H1 (cell line): Measurements from ENCODE around the gene MPPE1. TPM values are rescaled to one million over a fixed set of nuclear protein-coding genes. Genes with fewer than 3 reads are reported as not detected.

Experiments used
- CTCF ChIA-PET: fragments of 300-600 bp; sonication (Branson Sonifier 250); formaldehyde crosslinking; loops from one replicate; lab custom pipeline; 2021; ENCODE audit not compliant: partially characterized antibody; lab: Charles Lee
- POLR2A ChIA-PET: fragments of 300-600 bp; sonication (Branson Sonifier 250); formaldehyde crosslinking; loops from one replicate; lab custom pipeline; 2021; ENCODE audit warnings: inconsistent platforms; ENCODE audit not compliant: partially characterized antibody; lab: Charles Lee
- DNase-seq, 2 experiments: peaks; one replicate each; pipeline versions ENCODE4 v3.0.0 to v3.0.0-alpha.2; 2010 to 2022; ENCODE audit warnings: low spot score in 2 of 2, low read depth in 1 of 2, mixed read lengths in 1 of 2
- FAIRE-seq: peaks from 2 replicates; lab custom pipeline; 2011; peaks lifted over from hg19 to GRCh38; lab: Jason Lieb, UNC
- H2AFZ ChIP-seq: 2 replicates; pipeline ENCODE4 v1.8.1; 2012; ENCODE audit warnings: low read length, inconsistent platforms
- H2AK5ac ChIP-seq: 2 replicates; pipeline ENCODE4 v1.6.1; 2013; ENCODE audit warnings: low read depth, low read length
- H2BK120ac ChIP-seq: replicated peaks from 2 replicates; pipeline ENCODE3; 2013; ENCODE audit warnings: low read depth, low read length, inconsistent platforms
- H2BK12ac ChIP-seq: 2 replicates; pipeline ENCODE4 v1.6.1; 2013; ENCODE audit warnings: low read depth, low read length
- H2BK15ac ChIP-seq: 2 replicates; pipeline ENCODE4 v1.6.1; 2013; ENCODE audit warnings: low read length
- H2BK20ac ChIP-seq: 2 replicates; pipeline ENCODE4 v1.6.1; 2013; ENCODE audit warnings: low read length
- H2BK5ac ChIP-seq: 2 replicates; pipeline ENCODE4 v1.6.1; 2013; ENCODE audit warnings: low read depth, low read length
- H3K14ac ChIP-seq: 2 replicates; pipeline ENCODE4 v1.6.1; 2013; ENCODE audit warnings: inconsistent platforms; ENCODE audit not compliant: insufficient read length
- H3K18ac ChIP-seq: 2 replicates; pipeline ENCODE4 v1.6.1; 2013; ENCODE audit warnings: low read length; ENCODE audit errors: extremely low read depth
- H3K23ac ChIP-seq: 2 replicates; pipeline ENCODE4 v1.6.1; 2013; ENCODE audit warnings: inconsistent platforms; ENCODE audit not compliant: insufficient read length
- H3K23me2 ChIP-seq: 2 replicates; pipeline ENCODE4 v1.6.1; 2013; ENCODE audit warnings: low read depth, low read length
- H3K27ac ChIP-seq: 2 replicates; pipeline ENCODE4 v1.6.1; 2011; ENCODE audit warnings: low read depth, low read length, inconsistent platforms
- H3K27me3 ChIP-seq, 4 experiments: replicated peaks in 1 of 4; 1 replicate in 1 of 4; 2 replicates in 3 of 4; pipeline versions ENCODE4 v1.6.1 to v1.8.1; 2011 to 2013; ENCODE audit warnings: low read length in 3 of 4, mild to moderate bottlenecking in 3 of 4, inconsistent platforms in 2 of 4, mixed read lengths in 2 of 4, moderate library complexity in 1 of 4; ENCODE audit not compliant: control insufficient read depth in 3 of 4, insufficient read depth in 3 of 4; ENCODE audit errors: extremely low read depth in 1 of 4
- H3K36me3 ChIP-seq, 4 experiments: 2 replicates each; pipeline versions ENCODE4 v1.6.1 to v1.8.1; 2011 to 2013; ENCODE audit warnings: mild to moderate bottlenecking in 4 of 4, low read length in 3 of 4, moderate library complexity in 2 of 4, control low read depth in 1 of 4, inconsistent platforms in 1 of 4; ENCODE audit not compliant: insufficient read depth in 4 of 4, control insufficient read depth in 2 of 4
- H3K4ac ChIP-seq: replicated peaks from 2 replicates; pipeline ENCODE3; 2013; ENCODE audit warnings: low read length, low read depth, mixed read lengths, inconsistent platforms; ENCODE audit not compliant: insufficient read length
- H3K4me1 ChIP-seq, 4 experiments: replicated peaks in 1 of 4; 1 replicate in 1 of 4; 2 replicates in 3 of 4; pipeline versions ENCODE4 v1.6.1 to v1.8.1; 2011 to 2013; ENCODE audit warnings: low read length in 3 of 4, inconsistent platforms in 2 of 4, mixed read lengths in 1 of 4; ENCODE audit not compliant: insufficient read depth in 4 of 4, control insufficient read depth in 3 of 4
- H3K4me2 ChIP-seq, 2 experiments: 2 replicates each; pipeline versions ENCODE4 v1.6.1 to v1.8.1; 2011 to 2013; ENCODE audit warnings: low read depth in 2 of 2, low read length in 2 of 2, control low read depth in 1 of 2, inconsistent platforms in 1 of 2, mild to moderate bottlenecking in 1 of 2; ENCODE audit not compliant: insufficient read depth in 1 of 2
- H3K4me3 ChIP-seq, 4 experiments: fragments of 200-600, 300-600 bp in 1 of 4; sonication (generic), shearing (Covaris generic), sonication (Bioruptor Twin) in 1 of 4; 2 replicates each; pipeline versions ENCODE4 v1.5.1 to v1.8.1; 2011 to 2016; ENCODE audit warnings: low read length in 4 of 4, low read depth in 3 of 4, control low read depth in 2 of 4, inconsistent platforms in 2 of 4, mild to moderate bottlenecking in 2 of 4, mixed read lengths in 1 of 4, moderate library complexity in 1 of 4; ENCODE audit not compliant: insufficient read depth in 2 of 4; ENCODE audit errors: extremely low read depth in 1 of 4
- H3K56ac ChIP-seq: replicated peaks from 2 replicates; pipeline ENCODE3; 2013; ENCODE audit warnings: low read depth, mild to moderate bottlenecking, mixed read lengths, low read length, inconsistent platforms; ENCODE audit not compliant: insufficient read length
- H3K79me1 ChIP-seq: 2 replicates; pipeline ENCODE4 v1.6.1; 2013; ENCODE audit warnings: low read depth, low read length, control low read depth
- H3K79me2 ChIP-seq, 2 experiments: 2 replicates each; pipeline versions ENCODE4 v1.6.1 to v1.8.1; 2012 to 2013; ENCODE audit warnings: low read length in 2 of 2, mild to moderate bottlenecking in 2 of 2, inconsistent platforms in 1 of 2; ENCODE audit not compliant: insufficient read depth in 2 of 2, control insufficient read depth in 1 of 2
- H3K9ac ChIP-seq, 4 experiments: replicated peaks in 1 of 4; 1 replicate in 1 of 4; 2 replicates in 3 of 4; pipeline versions ENCODE4 v1.6.1 to v1.8.1; 2011 to 2013; ENCODE audit warnings: low read depth in 3 of 4, low read length in 3 of 4, control low read depth in 2 of 4, mild to moderate bottlenecking in 2 of 4, moderate library complexity in 2 of 4, inconsistent platforms in 1 of 4; ENCODE audit errors: extremely low read depth in 1 of 4
- H3K9me3 ChIP-seq, 2 experiments: 2 replicates each; pipeline versions ENCODE4 v1.6.1 to v1.8.1; 2012 to 2013; ENCODE audit warnings: mild to moderate bottlenecking in 2 of 2, moderate library complexity in 2 of 2, control low read depth in 1 of 2, inconsistent platforms in 1 of 2, low read depth in 1 of 2, low read length in 1 of 2, mixed read lengths in 1 of 2; ENCODE audit not compliant: insufficient read depth in 2 of 2
- H4K20me1 ChIP-seq, 2 experiments: replicated peaks in 1 of 2; 2 replicates each; pipeline versions ENCODE3 to v1.8.1; 2011 to 2013; ENCODE audit warnings: inconsistent platforms in 2 of 2, low read length in 2 of 2, mild to moderate bottlenecking in 1 of 2; ENCODE audit not compliant: insufficient read depth in 2 of 2, control insufficient read depth in 1 of 2
- H4K5ac ChIP-seq: 2 replicates; pipeline ENCODE4 v1.6.1; 2013; ENCODE audit warnings: low read length, low read depth, mixed read lengths, inconsistent platforms; ENCODE audit not compliant: insufficient read length
- H4K8ac ChIP-seq: 2 replicates; pipeline ENCODE4 v1.8.0; 2013; ENCODE audit warnings: mild to moderate bottlenecking, moderate library complexity, low read length, inconsistent platforms; ENCODE audit not compliant: insufficient read depth; ENCODE audit errors: extremely low read depth
- H4K91ac ChIP-seq: replicated peaks from 2 replicates; pipeline ENCODE3; 2013; ENCODE audit warnings: low read length, mixed read lengths, inconsistent platforms; ENCODE audit not compliant: insufficient read length
- CBX5 ChIP-seq: fragments of 300-800, 300-1000 bp; sonication (generic); IDR thresholded peaks from 2 replicates; pipeline ENCODE4 v1.7.1; 2016; ENCODE audit warnings: antibody characterized with exemption, low read length, low read depth
- CEBPB ChIP-seq: IDR thresholded peaks from 2 replicates; pipeline ENCODE4 v1.6.1; 2012; ENCODE audit warnings: low read depth, low read length
- EP300 ChIP-seq, 2 experiments: IDR thresholded peaks; 1 replicate in 1 of 2; 2 replicates in 1 of 2; pipeline ENCODE4 v1.6.1; 2011 to 2012; ENCODE audit warnings: low read depth in 2 of 2, low read length in 2 of 2, mild to moderate bottlenecking in 2 of 2, borderline replicate concordance in 1 of 2, inconsistent platforms in 1 of 2, moderate library complexity in 1 of 2
- NRF1 ChIP-seq: IDR thresholded peaks from 2 replicates; pipeline ENCODE4 v1.6.1; 2011; ENCODE audit warnings: mild to moderate bottlenecking, low read depth, low read length, improper control_type of control experiment
- SIRT6 ChIP-seq: IDR thresholded peaks from one replicate; pipeline ENCODE4 v1.7.1; 2012; ENCODE audit warnings: low read length, inconsistent platforms
- WGBS, 2 experiments: shearing (Covaris generic) in 1 of 2; methylation state at CpG; one replicate each; pipeline versions ENCODE4 v1.1.6 to v1.1.7; 2013 to 2015; ENCODE audit warnings: low lambda C conversion rate in 2 of 2, mixed read lengths in 2 of 2, inconsistent platforms in 1 of 2, low coverage in 1 of 2, missing lambda C conversion rate in 1 of 2; ENCODE audit not compliant: insufficient replicate concordance in 2 of 2, insufficient coverage in 1 of 2, insufficient read length in 1 of 2; ENCODE audit errors: extremely low coverage in 1 of 2, missing lambda C conversion rate in 1 of 2; 5-methylcytosine and 5-hydroxymethylcytosine counted together
- polyA plus RNA-seq, 7 experiments: library from polyadenylated mRNA; depleted of rRNA in 3 of 7; stranded (reverse) in 5 of 7; unstranded in 2 of 7; fragments of >200 nt in 5 of 7; fragments of 200-250 nt in 2 of 7; gene quantifications; 1 replicate in 5 of 7; 2 replicates in 1 of 7; 4 replicates in 1 of 7; pipeline versions ENCODE4 v1.2.1 to v1.2.3, GENCODE V29; 2011 to 2013; ENCODE audit warnings: missing spikeins in 2 of 7, mixed read lengths in 2 of 7
- total RNA-seq: library from RNA; stranded (reverse); fragmentation: NEBNext Ultra II Directional; extraction: Animal tissue kit (Norgen Biotek cat#: 25700); gene quantifications from 2 replicates; pipeline ENCODE4 v1.2.1, GENCODE V29; 2021

Gene MPPE1
- total and polyA plus RNA-seq, 2 of the 8 experiments (the other 6 are each of a cell fraction or from before 2014, with no cell fraction given), result 13.7 to 20.9 TPM

DNA sequence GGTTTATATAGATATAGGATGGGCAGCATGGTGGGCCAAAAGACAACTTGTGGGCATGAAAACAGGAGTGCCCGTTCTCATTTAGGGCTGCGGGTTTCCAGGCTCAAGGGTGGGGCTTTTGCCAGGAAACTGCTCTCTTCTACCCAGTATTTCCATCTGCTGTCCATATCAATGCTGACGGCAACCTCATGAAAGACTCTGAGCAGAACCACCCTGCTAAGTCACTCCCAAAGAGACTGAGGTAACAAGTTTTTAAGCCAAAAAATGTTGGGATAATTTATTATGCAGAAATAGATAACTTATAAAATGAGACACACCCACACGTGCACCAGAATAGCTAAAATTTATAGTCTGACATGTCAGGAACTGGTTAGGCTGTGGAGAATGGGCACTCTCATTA is 36.1 kb upstream of the MPPE1 start:
- Histone ChIP-seq H3K4me1 (peaks cover 3 to 5% (median 4%) of the 10 kb centered on the region in 4 experiments; a peak in 6 of 7 replicates), H3K9ac (no peak overlapping the region), H2BK120ac (no peak overlapping the region), H2AK5ac (no peak overlapping the region), H3K23me2 (no peaks in the 10 kb centered on the region), H3K23ac (no peak overlapping the region), H2BK15ac (no peak overlapping the region), H3K56ac (no peak overlapping the region), H3K18ac (no peak overlapping the region), H3K4ac (no peak overlapping the region), H2BK12ac (no peak overlapping the region), H3K79me1 (no peaks in the 10 kb centered on the region), H3K9me3 (no peaks in the 10 kb centered on the region), H3K14ac (no peak overlapping the region), H2BK5ac (no peak overlapping the region), H4K5ac (no peak overlapping the region), H4K8ac (no peak overlapping the region), H2BK20ac (no peak overlapping the region), H3K27ac (no peak overlapping the region), H3K79me2 (no peaks in the 10 kb centered on the region), H3K27me3 (no peaks in the 10 kb centered on the region), H2AFZ (no peak overlapping the region), H3K4me3 (no peak overlapping the region), H4K20me1 (no peaks in the 10 kb centered on the region), H3K4me2 (no peak overlapping the region), H3K36me3 (no peaks in the 10 kb centered on the region), H4K91ac (no peak overlapping the region)
- TF ChIP-seq CEBPB (no peak), EP300 (IDR thresholded peaks at IDR 0.05; ENCODE audit: borderline replicate concordance in 1 of 2, low read depth in 2 of 2, low read length in 2 of 2) (no peak), NRF1 (no peak), CBX5 (no peak), SIRT6 (no peak)
- POLR2A ChIA-PET, result interaction anchor here (1.5 kb wide), 1 partner anchor 21 kb away, joined by 4 read pairs; no protein-coding TSS in a partner anchor
- CTCF ChIA-PET, result interaction anchor here (1.0 to 22.3 kb wide), 4 partner anchors 8 to 86 kb away, joined by 3 to 471 read pairs (median 51); no protein-coding TSS in a partner anchor
- FAIRE-seq (no peak), DNase-seq (no peak)
- 87% methylated on average over 4 of the region's 4 CpGs; no CpG with 5 or more reads in 1 of the 2 experiments for WGBS, 2 experiments
